GM12892 (cell line): Measurements from ENCODE around the gene HS3ST2.

ENCODE experiments used
- POLR2A ChIP-seq: IDR thresholded peaks from 2 replicates; pipeline ENCODE4 v1.6.1; 2011; ENCODE audit warnings: low read depth, low read length, control low read depth
- POLR2AphosphoS5 ChIP-seq: IDR thresholded peaks from 2 replicates; pipeline ENCODE4 v1.6.1; 2011; ENCODE audit warnings: low read depth, low read length, control low read depth
- TAF1 ChIP-seq: IDR thresholded peaks from 2 replicates; pipeline ENCODE4 v1.6.1; 2011; ENCODE audit warnings: low read depth, mild to moderate bottlenecking, control low read depth, low read length, borderline replicate concordance

- TF ChIP-seq POLR2AphosphoS5 (no peak), POLR2A (no peak), TAF1 (no peak)
Measured at GRCh38 chr16:22847100-22847499, 33.1 kb downstream of the HS3ST2 start.
